Skeletal muscle tissue (tissue), 4 donors: ENCODE results near the gene C12orf43. TPM values are rescaled to one million over a fixed set of nuclear protein-coding genes. Genes with fewer than 3 reads are reported as not detected.

Source experiments
- H3K27ac ChIP-seq: one replicate; pipeline ENCODE4 v1.7.0; 2013; ENCODE audit warnings: mild to moderate bottlenecking, low read depth, low read length, inconsistent platforms
- H3K27me3 ChIP-seq, 3 donors: one replicate each; pipeline ENCODE4 v1.7.0; 2013; ENCODE audit warnings: low read length in 3 of 3; ENCODE audit not compliant: control insufficient read depth in 3 of 3, insufficient read depth in 3 of 3
- H3K36me3 ChIP-seq, 3 donors: one replicate each; pipeline ENCODE4 v1.7.0; 2013; ENCODE audit warnings: low read length in 3 of 3; ENCODE audit not compliant: control insufficient read depth in 3 of 3, insufficient read depth in 3 of 3
- H3K4me1 ChIP-seq, 3 donors: one replicate each; pipeline ENCODE4 v1.7.0; 2013; ENCODE audit warnings: low read length in 3 of 3, mild to moderate bottlenecking in 3 of 3; ENCODE audit not compliant: control insufficient read depth in 3 of 3, insufficient read depth in 3 of 3
- H3K4me3 ChIP-seq, 3 donors: one replicate each; pipeline ENCODE4 v1.7.0; 2013; ENCODE audit warnings: low read length in 3 of 3
- H3K9ac ChIP-seq, 3 donors: one replicate each; pipeline ENCODE4 v1.7.0; 2013; ENCODE audit warnings: low read length in 3 of 3, mild to moderate bottlenecking in 3 of 3, moderate library complexity in 2 of 3, low read depth in 1 of 3
- H3K9me3 ChIP-seq, 3 donors: one replicate each; pipeline ENCODE4 v1.7.0; 2013; ENCODE audit warnings: low read length in 3 of 3; ENCODE audit not compliant: control insufficient read depth in 3 of 3
- total RNA-seq: library from RNA; depleted of rRNA; stranded (reverse); fragments of >200 nt; gene quantifications from one replicate; pipeline ENCODE4 v1.2.3, GENCODE V29; 2014
- donor health status: Osteomylitis.

C12orf43 gene
- total RNA-seq, 1 donor from 2014 or later, result 8.4 TPM

GRCh38 chr12:120999191-121000120 is 16.8 kb downstream of the C12orf43 start:
- no peak overlapping the region for H3K27ac ChIP-seq
- peaks cover 16 to 24% (median 20%) of the 10 kb centered on the region in 3 donors for H3K36me3 ChIP-seq
- H3K9me3 ChIP-seq, result no peaks in the 10 kb centered on the region
- H3K27me3 ChIP-seq, result peaks cover 12 to 23% (median 20%) of the 10 kb centered on the region in 3 donors
- H3K9ac ChIP-seq, result no peak overlapping the region
- H3K4me1 ChIP-seq, result no peaks in the 10 kb centered on the region
- H3K4me3 ChIP-seq, result no peak overlapping the region

- Histone ChIP-seq H3K27me3 (peaks cover 12 to 23% (median 23%) of the 10 kb centered on the region in 3 donors), H3K4me3 (no peak overlapping the region), H3K36me3 (peaks cover 5 to 14% (median 10%) of the 10 kb centered on the region in 3 donors), H3K9ac (no peak overlapping the region), H3K27ac (no peak overlapping the region), H3K9me3 (no peaks in the 10 kb centered on the region), H3K4me1 (no peaks in the 10 kb centered on the region)
Observed at GRCh38 chr12:120998435-120998834, 17.9 kb downstream of the C12orf43 start.

- Histone ChIP-seq H3K27ac (no peak overlapping the region), H3K4me3 (no peak overlapping the region), H3K9ac (no peak overlapping the region), H3K27me3 (peaks cover 12 to 23% (median 23%) of the 10 kb centered on the region in 3 donors), H3K36me3 (peaks cover 0 to 12% (median 6%) of the 10 kb centered on the region in 3 donors), H3K9me3 (no peaks in the 10 kb centered on the region), H3K4me1 (no peaks in the 10 kb centered on the region)
Observed at GRCh38 chr12:120997448-120997847, 18.8 kb downstream of the C12orf43 start.

GRCh38 chr12:120996133-120996746 is 20.0 kb downstream of the C12orf43 start:
- Histone ChIP-seq H3K27me3 (peaks cover 12 to 23% (median 23%) of the 10 kb centered on the region in 3 donors), H3K36me3 (peaks cover 0 to 3% (median 0%) of the 10 kb centered on the region in 3 donors), H3K27ac (no peak overlapping the region), H3K9ac (no peak overlapping the region), H3K4me1 (no peaks in the 10 kb centered on the region), H3K4me3 (no peak overlapping the region), H3K9me3 (no peaks in the 10 kb centered on the region)

- Histone ChIP-seq H3K36me3 (no peaks in the 10 kb centered on the region), H3K9me3 (no peaks in the 10 kb centered on the region), H3K4me3 (no peak overlapping the region), H3K27me3 (peaks cover 12 to 23% (median 23%) of the 10 kb centered on the region in 3 donors), H3K4me1 (no peaks in the 10 kb centered on the region), H3K9ac (no peak overlapping the region), H3K27ac (no peak overlapping the region)
Observed at GRCh38 chr12:120994589-120995337, 21.5 kb downstream of the C12orf43 start.

GRCh38 chr12:120994059-120994458 is 22.2 kb downstream of the C12orf43 start:
- H3K27ac ChIP-seq, result no peak overlapping the region
- H3K9me3 ChIP-seq, result no peaks in the 10 kb centered on the region
- H3K4me1 ChIP-seq, result no peaks in the 10 kb centered on the region
- H3K36me3 ChIP-seq, result no peaks in the 10 kb centered on the region
- peaks cover 12 to 20% (median 17%) of the 10 kb centered on the region in 3 donors for H3K27me3 ChIP-seq
- no peak overlapping the region for H3K4me3 ChIP-seq
- no peak overlapping the region for H3K9ac ChIP-seq

GRCh38 chr12:120993496-120993895 is 22.8 kb downstream of the C12orf43 start:
- Histone ChIP-seq H3K9me3 (no peaks in the 10 kb centered on the region), H3K27ac (no peak overlapping the region), H3K27me3 (peaks cover 7 to 15% (median 12%) of the 10 kb centered on the region in 3 donors), H3K9ac (no peak overlapping the region), H3K4me1 (no peaks in the 10 kb centered on the region), H3K36me3 (no peaks in the 10 kb centered on the region), H3K4me3 (no peak overlapping the region)

- Histone ChIP-seq H3K4me3 (no peak overlapping the region), H3K27me3 (peaks cover 5 to 12% (median 8%) of the 10 kb centered on the region in 3 donors), H3K4me1 (no peaks in the 10 kb centered on the region), H3K9ac (no peak overlapping the region), H3K9me3 (no peaks in the 10 kb centered on the region), H3K36me3 (no peaks in the 10 kb centered on the region), H3K27ac (no peak overlapping the region)
Observed at GRCh38 chr12:120992989-120993388, 23.3 kb downstream of the C12orf43 start.

- no peak overlapping the region for H3K4me3 ChIP-seq
- no peaks in the 10 kb centered on the region for H3K36me3 ChIP-seq
- H3K9ac ChIP-seq, result no peak overlapping the region
- H3K27me3 ChIP-seq, result peaks cover 0 to 7% (median 1%) of the 10 kb centered on the region in 3 donors
- no peak overlapping the region for H3K27ac ChIP-seq
- no peaks in the 10 kb centered on the region for H3K4me1 ChIP-seq
- H3K9me3 ChIP-seq, result no peaks in the 10 kb centered on the region
Observed at GRCh38 chr12:120991965-120992364, 24.3 kb downstream of the C12orf43 start.
